HepG2 (cell line): ENCODE measurements around the gene BHLHA9. TPM values are rescaled to one million over a fixed set of nuclear protein-coding genes. Genes with fewer than 3 reads are reported as not detected.

Experiments used
- ATAC-seq: fragments of 200-7000 bp; cut with Tn5 transposase; 3 replicates; pipeline ENCODE4 v1.9.1; 2020; ENCODE audit warnings: mild to moderate bottlenecking, moderate library complexity
- BruUV-seq: library from RNA; stranded (reverse); fragments of 400-500 nt; replicated peaks from 2 replicates; lab custom pipeline; 2021; lab: Mats Ljungman, UMichigan
- CTCF ChIA-PET: fragments of 300-600 bp; formaldehyde crosslinking; extraction: SDS; loops from one replicate; lab custom pipeline; 2021; ENCODE audit warnings: low total read pairs, inconsistent platforms, low intra/inter-chr PET ratio; lab: Yijun Ruan, JAX
- POLR2A ChIA-PET: fragments of 350-600 bp; sonication (Branson Sonifier 250); formaldehyde crosslinking; loops from one replicate; lab custom pipeline; 2020; ENCODE audit warnings: antibody characterized with exemption, inconsistent platforms; lab: Yijun Ruan, JAX
- DNase-seq: peaks from one replicate; pipeline ENCODE4 v3.0.0-alpha.2; 2015; ENCODE audit warnings: low spot score
- FAIRE-seq: peaks from 3 replicates; lab custom pipeline; 2011; peaks lifted over from hg19 to GRCh38; lab: Jason Lieb, UNC
- H2AFZ ChIP-seq: one replicate; pipeline ENCODE4 v1.6.1; 2011; ENCODE audit warnings: low read length, inconsistent platforms
- H3K27ac ChIP-seq: fragments of 300-600 bp; 3 replicates; pipeline ENCODE4 v1.8.0; 2011; ENCODE audit warnings: mixed run types, mild to moderate bottlenecking, mixed read lengths, low read length, inconsistent platforms; ENCODE audit not compliant: insufficient read depth; ENCODE audit errors: extremely low read length
- H3K27me3 ChIP-seq, 2 experiments: fragments of 200-600 bp in 1 of 2; 2 replicates in 1 of 2; 3 replicates in 1 of 2; pipeline versions ENCODE4 v1.6.0 to v1.8.0; 2011; ENCODE audit warnings: low read length in 2 of 2, mild to moderate bottlenecking in 2 of 2, moderate library complexity in 2 of 2, inconsistent platforms in 1 of 2; ENCODE audit not compliant: insufficient read depth in 2 of 2, control insufficient read depth in 1 of 2
- H3K36me3 ChIP-seq, 2 experiments: fragments of 200-600 bp in 1 of 2; replicated peaks in 1 of 2; 2 replicates in 1 of 2; 3 replicates in 1 of 2; pipeline versions ENCODE4 v1.5.1 to v1.8.0; 2011; ENCODE audit warnings: low read length in 2 of 2, inconsistent platforms in 1 of 2; ENCODE audit not compliant: insufficient read depth in 2 of 2, control insufficient read depth in 1 of 2
- H3K4me1 ChIP-seq: 2 replicates; pipeline ENCODE4 v1.5.1; 2012; ENCODE audit warnings: low read length, inconsistent platforms; ENCODE audit not compliant: insufficient read depth
- H3K4me2 ChIP-seq: 2 replicates; pipeline ENCODE4 v1.6.0; 2011; ENCODE audit warnings: low read depth, low read length, inconsistent platforms
- H3K4me3 ChIP-seq, 3 experiments: fragments of 200-600 bp in 1 of 3; sonication (generic), shearing (Covaris generic) in 1 of 3; replicated peaks in 1 of 3; 2 replicates each; pipeline ENCODE4 v1.5.1; 2011 to 2016; ENCODE audit warnings: low read length in 3 of 3, inconsistent platforms in 2 of 3, low read depth in 2 of 3, mild to moderate bottlenecking in 2 of 3, control low read depth in 1 of 3, mixed read lengths in 1 of 3; ENCODE audit not compliant: insufficient read depth in 1 of 3
- H3K79me2 ChIP-seq: one replicate; pipeline ENCODE4 v1.6.1; 2011; ENCODE audit warnings: low read length, inconsistent platforms; ENCODE audit not compliant: insufficient read depth
- H3K9ac ChIP-seq: 2 replicates; pipeline ENCODE4 v1.6.0; 2011; ENCODE audit warnings: mild to moderate bottlenecking, low read depth, low read length, inconsistent platforms; ENCODE audit not compliant: insufficient read depth
- H3K9me3 ChIP-seq: 2 replicates; pipeline ENCODE4 v1.5.1; 2012; ENCODE audit warnings: mild to moderate bottlenecking, low read length
- H4K20me1 ChIP-seq: 2 replicates; pipeline ENCODE4 v1.6.0; 2011; ENCODE audit warnings: inconsistent platforms, mild to moderate bottlenecking, low read length, moderate library complexity; ENCODE audit not compliant: insufficient read depth
- KAT8 ChIP-seq: IDR thresholded peaks from 2 replicates; pipeline ENCODE4 v1.6.1; 2016; ENCODE audit warnings: missing genetic modification reagents, missing compliant biosample characterization
- KDM2A ChIP-seq: sonication (generic); formaldehyde crosslinking; IDR thresholded peaks from 2 replicates; pipeline ENCODE4 v1.4.0; 2020; ENCODE audit warnings: low read depth, missing genetic modification reagents, borderline replicate concordance
- MBD4 ChIP-seq: IDR thresholded peaks from 2 replicates; pipeline ENCODE4 v1.6.1; 2012; ENCODE audit warnings: low read length, inconsistent platforms, borderline replicate concordance
- NR1H2 ChIP-seq: sonication (generic); formaldehyde crosslinking; IDR thresholded peaks from 2 replicates; pipeline ENCODE4 v1.8.1; 2022; ENCODE audit warnings: low read depth, missing genetic modification reagents, borderline replicate concordance
- NR3C1 ChIP-seq: sonication (generic); formaldehyde crosslinking; IDR thresholded peaks from 2 replicates; pipeline ENCODE4 v1.4.0; 2020; ENCODE audit warnings: missing genetic modification reagents
- STAG1 ChIP-seq: sonication (generic); formaldehyde crosslinking; IDR thresholded peaks from 2 replicates; pipeline ENCODE4 v1.4.0; 2020; ENCODE audit warnings: missing genetic modification reagents
- ZIK1 ChIP-seq: sonication (generic); formaldehyde crosslinking; IDR thresholded peaks from 2 replicates; pipeline ENCODE4 v1.5.0; 2020; ENCODE audit warnings: mild to moderate bottlenecking, low read depth, missing genetic modification reagents, borderline replicate concordance
- ZNF350 ChIP-seq: sonication (generic); formaldehyde crosslinking; IDR thresholded peaks from 2 replicates; pipeline ENCODE4 v1.4.0; 2020; ENCODE audit warnings: mild to moderate bottlenecking, low read depth, missing genetic modification reagents, borderline replicate concordance
- ZNF569 ChIP-seq: sonication (generic); formaldehyde crosslinking; IDR thresholded peaks from 2 replicates; pipeline ENCODE4 v1.5.0; 2020; ENCODE audit warnings: mild to moderate bottlenecking, missing genetic modification reagents, moderate library complexity, borderline replicate concordance
- ZNF713 ChIP-seq: sonication (generic); formaldehyde crosslinking; IDR thresholded peaks from 2 replicates; pipeline ENCODE4 v1.4.0; 2020; ENCODE audit warnings: mild to moderate bottlenecking, missing genetic modification reagents
- WGBS: methylation state at CpG from one replicate; pipeline ENCODE4 v1.1.6; 2017; ENCODE audit warnings: low lambda C conversion rate; 5-methylcytosine and 5-hydroxymethylcytosine counted together
- in situ Hi-C: cut with HindIII; loops from 2 replicates; pipeline ENCODE4 v1.10.0; 2017; ENCODE audit warnings: low pct_unique_long_range_greater_than_20kb; ENCODE audit not compliant: extremely low pct_ligation_motif_present
- intact Hi-C: fragments of 100-400 bp; cut with micrococcal nuclease; formaldehyde crosslinking; loops from one replicate; pipeline ENCODE4 v1.10.0; 2022; ENCODE audit not compliant: unreplicated experiment
- polyA plus RNA-seq, 8 experiments: library from polyadenylated mRNA; depleted of rRNA in 3 of 8; stranded (reverse) in 7 of 8; unstranded in 1 of 8; fragments of >200 nt; fragmentation: Illumina TruSeq in 4 of 8; extraction: Trizol in 4 of 8; gene quantifications; 2 replicates each; pipeline versions ENCODE4 v1.2.1 to v1.2.3, GENCODE V29; 2011 to 2016; ENCODE audit warnings: low read depth in 4 of 8, missing spikeins in 1 of 8, mixed read lengths in 1 of 8; ENCODE audit not compliant: insufficient read depth in 1 of 8
- total RNA-seq, 5 experiments: library from RNA; depleted of rRNA; stranded (reverse); fragments of >200 nt; fragmentation: Illumina TruSeq; extraction: Trizol; gene quantifications; 2 replicates each; pipeline ENCODE4 v1.2.3, GENCODE V29; 2016; ENCODE audit warnings: low read depth in 1 of 5
- TF ChIP-seq, protein P1 (sequence below): sonication (generic); formaldehyde crosslinking; IDR thresholded peaks from 2 replicates; pipeline ENCODE4 v1.5.1; 2020; ENCODE audit warnings: mild to moderate bottlenecking, moderate library complexity, missing genetic modification reagents
- TF ChIP-seq, protein P2 (sequence below): sonication (generic); formaldehyde crosslinking; IDR thresholded peaks from 2 replicates; pipeline ENCODE4 v1.4.0; 2020; ENCODE audit warnings: mild to moderate bottlenecking, low read depth, missing genetic modification reagents
- TF ChIP-seq, protein P3 (sequence below): IDR thresholded peaks from 2 replicates; pipeline ENCODE4 v1.6.1; 2018; ENCODE audit warnings: missing genetic modification reagents, mild to moderate bottlenecking, missing compliant biosample characterization

Gene BHLHA9
- total and polyA plus RNA-seq, 2 of the 13 experiments (the other 11 are each of a cell fraction or from before 2014, with no cell fraction given) = not detected

DNA sequence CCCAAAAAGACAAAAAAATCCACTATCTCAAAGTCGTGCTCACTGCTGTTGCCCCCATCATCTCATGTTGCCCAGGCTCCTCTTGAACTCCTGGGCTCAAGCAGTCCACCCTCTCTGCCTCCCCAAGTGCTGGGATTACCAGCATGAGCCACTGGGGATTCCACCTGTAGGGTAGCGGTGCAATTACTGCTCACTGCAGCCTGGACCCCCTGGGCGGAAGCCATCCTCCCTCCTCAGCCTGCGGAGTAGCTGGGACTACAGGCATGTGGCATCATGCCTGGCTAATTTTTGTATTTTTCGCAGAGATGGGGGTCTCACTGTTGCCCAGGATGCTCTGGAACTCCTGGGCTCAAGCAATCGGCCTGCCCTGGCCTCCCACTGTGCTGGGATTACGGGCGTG, 37.9 kb upstream of the BHLHA9 start (continued):
- TF ChIP-seq, protein P1, sequence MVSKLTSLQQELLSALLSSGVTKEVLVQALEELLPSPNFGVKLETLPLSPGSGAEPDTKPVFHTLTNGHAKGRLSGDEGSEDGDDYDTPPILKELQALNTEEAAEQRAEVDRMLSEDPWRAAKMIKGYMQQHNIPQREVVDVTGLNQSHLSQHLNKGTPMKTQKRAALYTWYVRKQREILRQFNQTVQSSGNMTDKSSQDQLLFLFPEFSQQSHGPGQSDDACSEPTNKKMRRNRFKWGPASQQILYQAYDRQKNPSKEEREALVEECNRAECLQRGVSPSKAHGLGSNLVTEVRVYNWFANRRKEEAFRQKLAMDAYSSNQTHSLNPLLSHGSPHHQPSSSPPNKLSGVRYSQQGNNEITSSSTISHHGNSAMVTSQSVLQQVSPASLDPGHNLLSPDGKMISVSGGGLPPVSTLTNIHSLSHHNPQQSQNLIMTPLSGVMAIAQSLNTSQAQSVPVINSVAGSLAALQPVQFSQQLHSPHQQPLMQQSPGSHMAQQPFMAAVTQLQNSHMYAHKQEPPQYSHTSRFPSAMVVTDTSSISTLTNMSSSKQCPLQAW = no peak
- no peak for TF ChIP-seq ZNF350 (CRISPR knock-in tag)
- TF ChIP-seq, all 625 proteins: peak for 0

DNA sequence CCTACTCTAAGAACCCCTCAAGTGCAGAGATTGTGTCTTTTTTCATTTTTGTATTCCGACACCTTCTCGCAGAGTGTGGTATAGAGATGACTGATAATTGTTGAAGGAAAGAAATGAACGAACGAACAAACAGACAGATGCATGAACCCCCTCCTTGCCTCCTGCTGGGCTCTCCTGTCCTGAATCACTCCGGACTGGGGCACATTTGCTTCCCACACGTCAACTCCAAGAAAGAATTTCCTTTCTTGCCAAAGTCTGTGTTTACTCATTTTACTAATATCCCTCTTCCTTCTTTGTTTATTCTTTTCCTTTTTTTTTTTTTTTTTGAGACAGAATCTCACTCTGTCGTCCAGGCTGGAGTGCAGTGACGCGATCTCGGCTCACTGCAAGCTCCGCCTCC, 37.5 kb upstream of the BHLHA9 start:
- in situ Hi-C loops (no loop called here), intact Hi-C loops (no loop called here)
- DNase-seq = no peak
- TF ChIP-seq, protein P2, sequence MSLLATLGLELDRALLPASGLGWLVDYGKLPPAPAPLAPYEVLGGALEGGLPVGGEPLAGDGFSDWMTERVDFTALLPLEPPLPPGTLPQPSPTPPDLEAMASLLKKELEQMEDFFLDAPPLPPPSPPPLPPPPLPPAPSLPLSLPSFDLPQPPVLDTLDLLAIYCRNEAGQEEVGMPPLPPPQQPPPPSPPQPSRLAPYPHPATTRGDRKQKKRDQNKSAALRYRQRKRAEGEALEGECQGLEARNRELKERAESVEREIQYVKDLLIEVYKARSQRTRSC (CRISPR knock-in tag) = no peak
- TF ChIP-seq ZNF713 (CRISPR knock-in tag) (no peak), ZNF569 (CRISPR knock-in tag) (no peak), NR3C1 (CRISPR knock-in tag) (no peak), STAG1 (CRISPR knock-in tag) (no peak), KAT8 (no peak), ZIK1 (CRISPR knock-in tag) (no peak), MBD4 (no peak), NR1H2 (CRISPR knock-in tag) (no peak), KDM2A (CRISPR knock-in tag) (no peak)
- TF ChIP-seq, protein P3, sequence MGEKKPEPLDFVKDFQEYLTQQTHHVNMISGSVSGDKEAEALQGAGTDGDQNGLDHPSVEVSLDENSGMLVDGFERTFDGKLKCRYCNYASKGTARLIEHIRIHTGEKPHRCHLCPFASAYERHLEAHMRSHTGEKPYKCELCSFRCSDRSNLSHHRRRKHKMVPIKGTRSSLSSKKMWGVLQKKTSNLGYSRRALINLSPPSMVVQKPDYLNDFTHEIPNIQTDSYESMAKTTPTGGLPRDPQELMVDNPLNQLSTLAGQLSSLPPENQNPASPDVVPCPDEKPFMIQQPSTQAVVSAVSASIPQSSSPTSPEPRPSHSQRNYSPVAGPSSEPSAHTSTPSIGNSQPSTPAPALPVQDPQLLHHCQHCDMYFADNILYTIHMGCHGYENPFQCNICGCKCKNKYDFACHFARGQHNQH (CRISPR knock-in tag) = no peak
- BruUV-seq = no TSS peak
- H3K27ac ChIP-seq = no peak overlapping the region
- no peak overlapping the region for H3K4me2 ChIP-seq
- H4K20me1 ChIP-seq = peaks cover under 1% of the 10 kb centered on the region; the same call in 1 of the 2 replicates
- 0 out of 2 replicates have a peak, but pooled peaks cover 6% of the 10 kb centered on the region for H3K4me1 ChIP-seq
- H3K9ac ChIP-seq = no peak overlapping the region
- ChIA-PET CTCF (no interaction called here), POLR2A (no interaction called here)
- H2AFZ ChIP-seq = no peak overlapping the region
- H3K79me2 ChIP-seq = no peaks in the 10 kb centered on the region
- 22% methylated on average over 11 of the region's 11 CpGs for WGBS
- H3K9me3 ChIP-seq = no peaks in the 10 kb centered on the region
- H3K27me3 ChIP-seq = peaks cover 6 to 36% of the 10 kb centered on the region in 2 experiments
- no peaks in the 10 kb centered on the region for H3K36me3 ChIP-seq
- no peak for FAIRE-seq
- no peak for ATAC-seq
- no peak overlapping the region for H3K4me3 ChIP-seq
